ENCODE measurements around the gene CLTCL1.

GRCh38 chr22:19134874-19135273, 156.6 kb downstream of the CLTCL1 start:
- no peak for TF ChIP-seq GATA2 (IDR thresholded peaks at IDR 0.05; ENCODE audit: low read depth, low read length)
- no peak for TF ChIP-seq GATA3 (IDR thresholded peaks at IDR 0.05; ENCODE audit: low read depth, low read length)

Data from SH-SY5Y (cell line).